Trophoblast cell (in vitro differentiated cells and primary cell): ENCODE data around the gene IFI27L2.

Source experiments
- DNase-seq, 2 donors: peaks; one replicate each; pipeline ENCODE4 v3.0.0-alpha.2; 2016
- H2AFZ ChIP-seq: 2 replicates; pipeline ENCODE4 v1.6.1; 2013; ENCODE audit warnings: low read length, moderate library complexity, mild to moderate bottlenecking; ENCODE audit not compliant: insufficient read depth, poor library complexity
- H2AK5ac ChIP-seq: 2 replicates; pipeline ENCODE4 v1.6.1; 2013; ENCODE audit warnings: mild to moderate bottlenecking, low read length
- H2BK120ac ChIP-seq: 2 replicates; pipeline ENCODE4 v1.6.1; 2013; ENCODE audit warnings: low read length, mild to moderate bottlenecking, moderate library complexity; ENCODE audit not compliant: insufficient read depth, poor library complexity
- H2BK12ac ChIP-seq: 2 replicates; pipeline ENCODE4 v1.6.1; 2013; ENCODE audit warnings: mild to moderate bottlenecking, low read length, moderate library complexity
- H2BK5ac ChIP-seq: 2 replicates; pipeline ENCODE4 v1.6.1; 2013; ENCODE audit warnings: low read length, low read depth, moderate library complexity, mild to moderate bottlenecking; ENCODE audit not compliant: poor library complexity
- H3K14ac ChIP-seq: 2 replicates; pipeline ENCODE4 v1.6.1; 2013; ENCODE audit warnings: mild to moderate bottlenecking, low read length
- H3K18ac ChIP-seq: 2 replicates; pipeline ENCODE4 v1.6.1; 2013; ENCODE audit warnings: mild to moderate bottlenecking, low read length
- H3K23ac ChIP-seq: 2 replicates; pipeline ENCODE4 v1.6.1; 2013; ENCODE audit warnings: low read length
- H3K27ac ChIP-seq: 2 replicates; pipeline ENCODE4 v1.5.1; 2013; ENCODE audit warnings: low read depth, mild to moderate bottlenecking, inconsistent platforms, low read length, moderate library complexity
- H3K27me3 ChIP-seq: 2 replicates; pipeline ENCODE4 v1.6.1; 2013; ENCODE audit warnings: inconsistent platforms, mild to moderate bottlenecking, low read length, moderate library complexity; ENCODE audit not compliant: insufficient read depth
- H3K36me3 ChIP-seq, 2 experiments: 1 replicate in 1 of 2; 2 replicates in 1 of 2; pipeline ENCODE4 v1.6.1; 2013; ENCODE audit warnings: low read length in 2 of 2, mild to moderate bottlenecking in 2 of 2, moderate library complexity in 1 of 2; ENCODE audit not compliant: insufficient read depth in 2 of 2, control insufficient read depth in 1 of 2
- H3K4ac ChIP-seq: 2 replicates; pipeline ENCODE4 v1.6.1; 2013; ENCODE audit warnings: low read depth, mild to moderate bottlenecking, low read length, moderate library complexity
- H3K4me1 ChIP-seq, 2 experiments: 1 replicate in 1 of 2; 2 replicates in 1 of 2; pipeline ENCODE4 v1.6.1; 2013; ENCODE audit warnings: low read length in 2 of 2, mild to moderate bottlenecking in 2 of 2, moderate library complexity in 1 of 2; ENCODE audit not compliant: insufficient read depth in 2 of 2, control insufficient read depth in 1 of 2
- H3K4me2 ChIP-seq: 2 replicates; pipeline ENCODE4 v1.6.1; 2013; ENCODE audit warnings: inconsistent platforms, mild to moderate bottlenecking, low read length, moderate library complexity
- H3K4me3 ChIP-seq: 2 replicates; pipeline ENCODE4 v1.5.1; 2013; ENCODE audit warnings: mild to moderate bottlenecking, low read depth, low read length, inconsistent platforms
- H3K79me1 ChIP-seq: one replicate; pipeline ENCODE4 v1.6.1; 2013; ENCODE audit warnings: low read length
- H3K79me2 ChIP-seq: 2 replicates; pipeline ENCODE4 v1.6.1; 2013; ENCODE audit warnings: low read length, mild to moderate bottlenecking; ENCODE audit not compliant: control insufficient read depth, insufficient read depth, poor library complexity
- H3K9ac ChIP-seq: 2 replicates; pipeline ENCODE4 v1.6.1; 2013; ENCODE audit warnings: mild to moderate bottlenecking, low read length
- H3K9me3 ChIP-seq: 2 replicates; pipeline ENCODE4 v1.6.1; 2013; ENCODE audit warnings: low read depth, mild to moderate bottlenecking, control low read depth, inconsistent platforms, low read length; ENCODE audit not compliant: insufficient read depth
- H4K12ac ChIP-seq: 2 replicates; pipeline ENCODE4 v1.6.1; 2013; ENCODE audit warnings: low read depth, mild to moderate bottlenecking, low read length, moderate library complexity
- H4K8ac ChIP-seq: 2 replicates; pipeline ENCODE4 v1.6.1; 2013; ENCODE audit warnings: low read depth, mild to moderate bottlenecking, low read length, moderate library complexity
- H4K91ac ChIP-seq: one replicate; pipeline ENCODE4 v1.6.1; 2013; ENCODE audit warnings: low read depth, mild to moderate bottlenecking, low read length, moderate library complexity
- WGBS: extraction: QIAGEN DNeasy Blood & Tissue Kit; methylation state at CpG from one replicate; pipeline ENCODE4 v1.1.7; 2013; ENCODE audit warnings: missing lambda C conversion rate; ENCODE audit not compliant: insufficient read length, insufficient coverage; ENCODE audit errors: extremely low coverage; 5-methylcytosine and 5-hydroxymethylcytosine counted together

The IFI27L2 gene

GRCh38 chr14:94113908-94114588, 15.4 kb downstream of the IFI27L2 start:
- H3K36me3 ChIP-seq, result no peaks in the 10 kb centered on the region
- no peak overlapping the region for H3K27ac ChIP-seq
- H3K4ac ChIP-seq, result no peak overlapping the region
- DNase-seq, result no peak
- H3K18ac ChIP-seq, result no peak overlapping the region
- no peak overlapping the region for H2BK12ac ChIP-seq
- H3K9me3 ChIP-seq, result peaks cover 2% of the 10 kb centered on the region
- no peak overlapping the region for H2AK5ac ChIP-seq
- H4K91ac ChIP-seq, result no peak overlapping the region
- no peak overlapping the region for H4K12ac ChIP-seq
- H2BK5ac ChIP-seq, result no peak overlapping the region
- no peak overlapping the region for H4K8ac ChIP-seq
- no peak overlapping the region for H3K9ac ChIP-seq
- H2AFZ ChIP-seq, result no peak overlapping the region
- H3K79me2 ChIP-seq, result no peaks in the 10 kb centered on the region
- no peaks in the 10 kb centered on the region for H3K79me1 ChIP-seq
- no CpG with 5 or more reads among the region's 5 CpGs for WGBS
- no peak overlapping the region for H3K4me2 ChIP-seq
- no peaks in the 10 kb centered on the region for H3K27me3 ChIP-seq
- no peak overlapping the region for H3K14ac ChIP-seq
- no peak overlapping the region for H2BK120ac ChIP-seq
- no peak overlapping the region for H3K4me3 ChIP-seq
- H3K23ac ChIP-seq, result no peak overlapping the region
- H3K4me1 ChIP-seq, result no peaks in the 10 kb centered on the region

GRCh38 chr14:94113490-94113889, 15.9 kb downstream of the IFI27L2 start:
- no peak overlapping the region for H3K9ac ChIP-seq
- H3K9me3 ChIP-seq, result peaks cover 2% of the 10 kb centered on the region
- no peak overlapping the region for H3K23ac ChIP-seq
- no peak overlapping the region for H3K4me3 ChIP-seq
- no peak overlapping the region for H4K8ac ChIP-seq
- H3K4me1 ChIP-seq, result no peaks in the 10 kb centered on the region
- no peaks in the 10 kb centered on the region for H3K36me3 ChIP-seq
- no peak overlapping the region for H3K18ac ChIP-seq
- H3K4me2 ChIP-seq, result no peak overlapping the region
- DNase-seq, result no peak
- H3K27ac ChIP-seq, result no peak overlapping the region
- H3K14ac ChIP-seq, result no peak overlapping the region
- H2AFZ ChIP-seq, result no peak overlapping the region
- no peak overlapping the region for H4K12ac ChIP-seq
- no peaks in the 10 kb centered on the region for H3K79me1 ChIP-seq
- H3K4ac ChIP-seq, result no peak overlapping the region
- no peaks in the 10 kb centered on the region for H3K27me3 ChIP-seq
- H2AK5ac ChIP-seq, result no peak overlapping the region
- no peak overlapping the region for H2BK5ac ChIP-seq
- H4K91ac ChIP-seq, result no peak overlapping the region
- no CpG with 5 or more reads among the region's 6 CpGs for WGBS
- H2BK12ac ChIP-seq, result no peak overlapping the region
- no peaks in the 10 kb centered on the region for H3K79me2 ChIP-seq
- no peak overlapping the region for H2BK120ac ChIP-seq

GRCh38 chr14:94113073-94113472, 16.3 kb downstream of the IFI27L2 start:
- no peak overlapping the region for H4K8ac ChIP-seq
- no peak overlapping the region for H3K23ac ChIP-seq
- H3K36me3 ChIP-seq, result no peaks in the 10 kb centered on the region
- H4K91ac ChIP-seq, result no peak overlapping the region
- DNase-seq, result no peak
- H3K9me3 ChIP-seq, result peaks cover 2% of the 10 kb centered on the region
- H3K4me1 ChIP-seq, result no peaks in the 10 kb centered on the region
- H2BK120ac ChIP-seq, result no peak overlapping the region
- H2AK5ac ChIP-seq, result no peak overlapping the region
- no peak overlapping the region for H3K4me2 ChIP-seq
- no peaks in the 10 kb centered on the region for H3K27me3 ChIP-seq
- no peak overlapping the region for H2BK12ac ChIP-seq
- H3K14ac ChIP-seq, result no peak overlapping the region
- H2BK5ac ChIP-seq, result no peak overlapping the region
- H3K4ac ChIP-seq, result no peak overlapping the region
- H3K27ac ChIP-seq, result no peak overlapping the region
- no CpG with 5 or more reads among the region's 7 CpGs for WGBS
- no peak overlapping the region for H4K12ac ChIP-seq
- H3K79me1 ChIP-seq, result no peaks in the 10 kb centered on the region
- no peaks in the 10 kb centered on the region for H3K79me2 ChIP-seq
- no peak overlapping the region for H3K4me3 ChIP-seq
- no peak overlapping the region for H2AFZ ChIP-seq
- no peak overlapping the region for H3K9ac ChIP-seq
- no peak overlapping the region for H3K18ac ChIP-seq

GRCh38 chr14:94112513-94113063, 16.8 kb downstream of the IFI27L2 start:
- no peak overlapping the region for H3K4me3 ChIP-seq
- WGBS, result no CpG with 5 or more reads among the region's 6 CpGs
- DNase-seq, result no peak

More at GRCh38 chr14:94112513-94113063, 16.8 kb downstream of the IFI27L2 start:
- Histone ChIP-seq H3K79me1 (no peaks in the 10 kb centered on the region), H3K4ac (no peak overlapping the region), H3K18ac (no peak overlapping the region), H3K79me2 (no peaks in the 10 kb centered on the region), H3K14ac (no peak overlapping the region), H2BK5ac (no peak overlapping the region), H3K9me3 (peaks cover 2% of the 10 kb centered on the region), H2AFZ (no peak overlapping the region), H2AK5ac (no peak overlapping the region), H2BK12ac (no peak overlapping the region), H4K8ac (no peak overlapping the region), H4K12ac (no peak overlapping the region), H3K23ac (no peak overlapping the region), H3K27ac (no peak overlapping the region), H4K91ac (no peak overlapping the region), H3K4me1 (no peaks in the 10 kb centered on the region), H3K4me2 (no peak overlapping the region), H3K36me3 (no peaks in the 10 kb centered on the region), H3K9ac (no peak overlapping the region), H3K27me3 (no peaks in the 10 kb centered on the region), H2BK120ac (no peak overlapping the region)
